Esophagus muscularis mucosa (tissue), 4 donors: ENCODE measurements around the gene JMJD4. TPM values are rescaled to one million over a fixed set of nuclear protein-coding genes. Genes with fewer than 3 reads are reported as not detected.

ENCODE experiments used
- DNase-seq: peaks from one replicate; pipeline ENCODE4 v3.0.0-alpha.2; 2017; ENCODE audit errors: extremely low spot score
- H3K27ac ChIP-seq, 4 donors: fragments of 200-600 bp; sonication (generic); replicated peaks in 1 of 4; 1 replicate in 3 of 4; 2 replicates in 1 of 4; pipeline ENCODE4 v1.5.1; 2016 to 2019; ENCODE audit warnings: mild to moderate bottlenecking in 1 of 4
- H3K27me3 ChIP-seq, 4 donors: fragments of 200-600 bp; sonication (generic); one replicate each; pipeline versions ENCODE4 v1.5.1 to v1.6.0; 2016 to 2019
- H3K36me3 ChIP-seq, 4 donors: fragments of 200-600 bp; sonication (generic); one replicate each; pipeline ENCODE4 v1.5.1; 2016 to 2019
- H3K4me1 ChIP-seq, 4 donors: fragments of 200-600 bp; sonication (generic); one replicate each; pipeline ENCODE4 v1.5.1; 2016 to 2019
- H3K4me3 ChIP-seq, 4 donors: fragments of 200-600 bp; sonication (generic); 1 replicate in 2 of 4; 2 replicates in 2 of 4; pipeline ENCODE4 v1.5.1; 2016 to 2019; ENCODE audit warnings: mild to moderate bottlenecking in 4 of 4, moderate library complexity in 1 of 4
- H3K9me3 ChIP-seq, 4 donors: fragments of 200-600 bp; sonication (generic); 1 replicate in 3 of 4; 2 replicates in 1 of 4; pipeline ENCODE4 v1.5.1; 2016 to 2019
- EP300 ChIP-seq: sonication (generic); formaldehyde crosslinking; IDR thresholded peaks from one replicate; pipeline ENCODE4 v1.6.1; 2017; ENCODE audit warnings: antibody characterized with exemption
- POLR2A ChIP-seq: fragments of 450-650 bp; IDR thresholded peaks from one replicate; pipeline ENCODE4 v1.6.1; 2017; ENCODE audit warnings: antibody characterized with exemption, moderate library complexity, mild to moderate bottlenecking, low read depth
- POLR2AphosphoS5 ChIP-seq, 2 donors: sonication (generic); formaldehyde crosslinking; IDR thresholded peaks; one replicate each; pipeline ENCODE4 v1.6.1; 2017; ENCODE audit warnings: antibody characterized with exemption in 2 of 2
- WGBS: methylation state at CpG from one replicate; pipeline ENCODE4 v1.1.5; 2018; 5-methylcytosine and 5-hydroxymethylcytosine counted together
- intact Hi-C: fragments of 100-400 bp; cut with DNase I; formaldehyde crosslinking; loops from one replicate; pipeline ENCODE4 v1.15.1; 2023
- total RNA-seq, 4 donors: library from RNA; depleted of rRNA; stranded (reverse); fragments of >200 nt; gene quantifications; one replicate each; pipeline versions ENCODE4 v1.1.0 to v1.2.1, GENCODE V29; 2016
- TF ChIP-seq, protein P1 (sequence below), 3 experiments: fragments of 200-600 bp in 2 of 3; fragments of 450-650 bp in 1 of 3; sonication (generic) in 2 of 3; IDR thresholded peaks; one replicate each; pipeline ENCODE4 v1.5.1; 2017 to 2019; ENCODE audit warnings: antibody characterized with exemption in 3 of 3, mild to moderate bottlenecking in 2 of 3, moderate library complexity in 1 of 3

JMJD4 gene
- total RNA-seq, 4 donors from 2014 or later = 10.8 to 18.4 (median 14.2) TPM

DNA sequence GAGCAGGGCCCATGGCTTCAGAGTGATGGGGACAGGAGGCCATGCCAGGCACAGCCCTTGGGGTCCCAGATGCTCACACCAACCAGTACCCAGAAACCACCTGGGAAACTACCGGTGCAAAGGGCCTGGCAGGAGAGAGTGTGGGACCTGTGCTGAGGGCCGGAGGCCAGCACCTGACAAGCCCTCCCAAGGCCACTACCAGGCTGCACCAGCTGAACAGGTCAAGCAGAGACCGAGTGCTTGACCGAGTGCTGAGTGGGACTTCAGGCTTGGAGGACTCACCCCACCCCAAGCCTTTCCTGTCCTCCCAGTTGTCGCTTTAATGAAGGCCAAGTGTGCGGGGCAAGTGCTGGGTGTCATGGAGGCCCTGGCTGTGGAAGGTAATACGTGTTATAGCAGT is 36.7 kb upstream of the JMJD4 start:
- H3K4me1 ChIP-seq = peaks cover 0 to 28% (median 17%) of the 10 kb centered on the region in 4 donors
- H3K4me3 ChIP-seq = no peak overlapping the region
- no peak overlapping the region for H3K27ac ChIP-seq
- no peaks in the 10 kb centered on the region for H3K9me3 ChIP-seq
- no peak for TF ChIP-seq POLR2AphosphoS5 (IDR thresholded peaks at IDR 0.05)
- TF ChIP-seq, protein P1, sequence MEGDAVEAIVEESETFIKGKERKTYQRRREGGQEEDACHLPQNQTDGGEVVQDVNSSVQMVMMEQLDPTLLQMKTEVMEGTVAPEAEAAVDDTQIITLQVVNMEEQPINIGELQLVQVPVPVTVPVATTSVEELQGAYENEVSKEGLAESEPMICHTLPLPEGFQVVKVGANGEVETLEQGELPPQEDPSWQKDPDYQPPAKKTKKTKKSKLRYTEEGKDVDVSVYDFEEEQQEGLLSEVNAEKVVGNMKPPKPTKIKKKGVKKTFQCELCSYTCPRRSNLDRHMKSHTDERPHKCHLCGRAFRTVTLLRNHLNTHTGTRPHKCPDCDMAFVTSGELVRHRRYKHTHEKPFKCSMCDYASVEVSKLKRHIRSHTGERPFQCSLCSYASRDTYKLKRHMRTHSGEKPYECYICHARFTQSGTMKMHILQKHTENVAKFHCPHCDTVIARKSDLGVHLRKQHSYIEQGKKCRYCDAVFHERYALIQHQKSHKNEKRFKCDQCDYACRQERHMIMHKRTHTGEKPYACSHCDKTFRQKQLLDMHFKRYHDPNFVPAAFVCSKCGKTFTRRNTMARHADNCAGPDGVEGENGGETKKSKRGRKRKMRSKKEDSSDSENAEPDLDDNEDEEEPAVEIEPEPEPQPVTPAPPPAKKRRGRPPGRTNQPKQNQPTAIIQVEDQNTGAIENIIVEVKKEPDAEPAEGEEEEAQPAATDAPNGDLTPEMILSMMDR (IDR thresholded peaks at IDR 0.05) = no peak
- no peak for TF ChIP-seq POLR2A
- no peak for TF ChIP-seq EP300
- H3K27me3 ChIP-seq = no peaks in the 10 kb centered on the region
- 98% methylated on average over 5 of the region's 7 CpGs for WGBS
- intact Hi-C loops = no loop called here
- H3K36me3 ChIP-seq = peaks cover 12 to 76% (median 71%) of the 10 kb centered on the region in 4 donors
- DNase-seq = no peak

DNA sequence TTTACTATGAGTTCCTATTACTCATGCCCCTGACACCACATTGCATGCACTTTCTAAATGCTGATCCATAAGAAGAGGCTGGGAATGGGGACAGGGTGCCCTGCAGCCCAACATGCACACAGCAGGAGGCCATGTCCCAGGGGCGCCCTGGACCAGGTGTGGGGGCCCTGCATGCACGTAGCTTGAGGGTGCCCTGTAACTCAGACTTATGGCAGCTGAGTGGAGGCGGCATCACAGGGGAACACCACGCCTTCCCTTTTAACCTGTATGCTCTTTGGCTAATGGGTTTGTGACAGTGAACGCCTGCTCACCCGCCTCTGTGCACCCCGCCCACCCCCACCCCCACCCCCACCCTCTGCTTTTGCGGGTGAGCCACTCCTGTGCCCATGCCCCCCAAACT is 36.2 kb upstream of the JMJD4 start:
- H3K27me3 ChIP-seq = no peaks in the 10 kb centered on the region
- no peak for TF ChIP-seq EP300
- TF ChIP-seq POLR2A = no peak
- TF ChIP-seq POLR2AphosphoS5 (IDR thresholded peaks at IDR 0.05) = no peak
- TF ChIP-seq, protein P1 (IDR thresholded peaks at IDR 0.05) = no peak
- 100% methylated on average over 5 of the region's 8 CpGs for WGBS
- H3K4me3 ChIP-seq = no peak overlapping the region
- DNase-seq = no peak
- intact Hi-C loops = no loop called here
- H3K4me1 ChIP-seq = peaks cover 0 to 29% (median 17%) of the 10 kb centered on the region in 4 donors
- H3K27ac ChIP-seq = no peak overlapping the region
- peaks cover 12 to 77% (median 69%) of the 10 kb centered on the region in 4 donors for H3K36me3 ChIP-seq
- no peaks in the 10 kb centered on the region for H3K9me3 ChIP-seq

DNA sequence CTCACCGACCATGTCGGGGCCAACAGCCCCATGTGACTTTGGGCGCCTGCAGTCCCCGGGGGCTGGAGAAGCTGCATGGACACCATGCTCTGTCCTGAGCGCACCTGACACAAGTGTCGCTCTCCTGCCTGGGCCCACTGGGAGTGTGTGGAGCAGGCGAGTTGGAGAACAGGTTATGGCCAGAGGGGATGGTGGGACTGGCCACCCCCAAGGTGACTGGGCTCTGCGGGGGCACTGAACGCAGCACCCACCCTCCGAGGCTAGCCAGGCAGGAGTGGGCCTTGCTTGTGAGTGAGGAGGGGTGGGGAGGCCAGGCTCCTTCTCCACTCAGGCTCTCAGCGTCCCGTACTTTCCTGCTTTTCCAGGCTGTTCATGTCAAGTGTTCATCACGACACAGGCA is 35.7 kb upstream of the JMJD4 start:
- Histone ChIP-seq H3K36me3 (peaks cover 7 to 77% (median 67%) of the 10 kb centered on the region in 4 donors), H3K27ac (no peak overlapping the region), H3K4me1 (peaks cover 0 to 25% (median 15%) of the 10 kb centered on the region in 4 donors), H3K27me3 (no peaks in the 10 kb centered on the region), H3K4me3 (no peak overlapping the region), H3K9me3 (no peaks in the 10 kb centered on the region)
- DNase-seq = no peak
- TF ChIP-seq, protein P1 (IDR thresholded peaks at IDR 0.05) = no peak
- no peak for TF ChIP-seq POLR2AphosphoS5 (IDR thresholded peaks at IDR 0.05)
- TF ChIP-seq EP300 = no peak
- no peak for TF ChIP-seq POLR2A
- 94% methylated on average over 11 of the region's 13 CpGs for WGBS
- intact Hi-C loops = no loop called here

DNA sequence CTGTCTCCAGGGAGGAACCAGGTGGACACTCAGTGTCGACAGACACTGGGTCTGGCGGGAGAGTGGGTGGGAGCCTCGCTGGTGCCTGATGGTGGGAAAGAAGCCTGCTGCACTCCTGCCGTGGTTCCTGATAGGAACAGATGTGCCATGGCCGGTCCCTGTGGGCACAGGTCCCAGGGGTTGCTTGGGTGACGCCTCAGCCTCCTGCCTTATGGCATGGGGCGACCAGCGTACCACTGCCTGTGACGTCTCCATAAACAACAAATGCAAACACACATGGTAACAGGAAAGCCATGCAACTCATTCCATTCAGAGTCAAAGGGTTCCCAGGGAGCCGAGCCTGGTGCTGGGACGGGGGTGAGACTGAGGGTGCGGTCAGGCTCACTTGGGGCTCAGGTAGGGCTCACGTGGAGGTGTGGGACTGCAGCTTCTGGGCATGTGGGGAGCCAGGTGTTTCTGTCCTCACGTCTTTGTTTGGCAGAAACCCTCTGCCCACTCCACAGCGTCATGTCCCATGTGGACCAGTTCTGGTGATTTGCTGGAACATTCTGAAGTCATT is 34.9 kb upstream of the JMJD4 start:
- H3K4me1 ChIP-seq = peaks cover 0 to 17% (median 8%) of the 10 kb centered on the region in 4 donors
- no peak overlapping the region for H3K27ac ChIP-seq
- H3K4me3 ChIP-seq = no peak overlapping the region
- TF ChIP-seq, protein P1 (IDR thresholded peaks at IDR 0.05) = no peak
- TF ChIP-seq POLR2A = no peak
- no peak for TF ChIP-seq POLR2AphosphoS5 (IDR thresholded peaks at IDR 0.05)
- no peak for TF ChIP-seq EP300
- intact Hi-C loops = loop anchor here (10.0 kb wide), 1 partner anchor 315 kb away; the partner anchor contains the start of gene ARF1
- 94% methylated on average over 15 of the region's 15 CpGs for WGBS
- H3K27me3 ChIP-seq = no peaks in the 10 kb centered on the region
- peaks cover 7 to 80% (median 68%) of the 10 kb centered on the region in 4 donors for H3K36me3 ChIP-seq
- no peak for DNase-seq
- H3K9me3 ChIP-seq = no peaks in the 10 kb centered on the region
